ENCODE results near the gene SUPT7L.

SUPT7L gene, protein sequence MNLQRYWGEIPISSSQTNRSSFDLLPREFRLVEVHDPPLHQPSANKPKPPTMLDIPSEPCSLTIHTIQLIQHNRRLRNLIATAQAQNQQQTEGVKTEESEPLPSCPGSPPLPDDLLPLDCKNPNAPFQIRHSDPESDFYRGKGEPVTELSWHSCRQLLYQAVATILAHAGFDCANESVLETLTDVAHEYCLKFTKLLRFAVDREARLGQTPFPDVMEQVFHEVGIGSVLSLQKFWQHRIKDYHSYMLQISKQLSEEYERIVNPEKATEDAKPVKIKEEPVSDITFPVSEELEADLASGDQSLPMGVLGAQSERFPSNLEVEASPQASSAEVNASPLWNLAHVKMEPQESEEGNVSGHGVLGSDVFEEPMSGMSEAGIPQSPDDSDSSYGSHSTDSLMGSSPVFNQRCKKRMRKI
- 62.9 to 75.3 reads per million in 2 experiments for total RNA-seq

DNA sequence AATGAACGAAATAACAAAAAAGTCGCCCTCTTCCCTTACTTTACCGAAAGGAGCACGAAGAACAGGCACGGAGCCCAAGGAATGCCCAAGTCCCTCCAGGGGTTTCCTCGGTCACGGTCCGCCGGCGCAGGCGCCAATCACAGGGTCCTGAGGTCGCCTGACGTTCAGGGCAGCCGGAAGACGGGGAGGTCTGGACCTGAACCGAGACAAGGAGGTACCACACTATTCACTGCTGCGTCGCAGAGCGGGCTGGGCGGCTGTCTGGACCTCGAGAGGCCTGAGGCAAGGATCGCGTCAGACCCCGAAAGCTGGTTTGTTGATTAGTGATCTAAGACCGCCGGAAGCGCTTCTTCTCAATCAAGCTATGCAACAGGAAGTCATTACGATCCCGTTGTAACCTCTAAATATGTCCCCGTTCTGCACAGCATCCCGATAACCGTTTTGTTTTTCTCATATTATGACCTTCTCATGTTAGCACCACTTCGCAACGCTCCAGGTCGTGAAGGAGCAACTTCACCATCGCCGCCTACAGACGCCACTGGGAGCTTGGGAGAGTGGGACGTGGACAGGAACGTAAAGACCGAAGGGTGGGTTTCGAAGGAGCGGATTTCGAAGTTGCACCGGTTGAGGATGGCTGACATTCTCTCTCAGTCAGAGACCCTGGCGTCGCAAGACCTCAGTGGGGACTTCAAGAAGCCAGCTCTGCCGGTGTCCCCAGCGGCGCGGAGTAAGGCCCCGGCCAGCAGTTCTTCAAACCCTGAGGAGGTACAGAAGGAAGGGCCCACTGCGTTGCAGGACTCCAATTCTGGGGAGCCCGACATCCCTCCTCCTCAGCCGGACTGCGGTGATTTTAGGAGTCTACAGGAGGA, at the start of gene SUPT7L, which contains the start of gene SLC4A1AP:
Gene SUPT7L (minus strand): TSS at position 330 of the 869 bp plus-strand sequence. CDS start 1,422 bp downstream, outside the sequence.
Gene SLC4A1AP (plus strand): TSS at position 605 of the 869 bp plus-strand sequence. CDS start 26 bp downstream, at position 631.
- DNase-seq (ENCODE audit: low read depth), result peak; percentile 54

DNA sequence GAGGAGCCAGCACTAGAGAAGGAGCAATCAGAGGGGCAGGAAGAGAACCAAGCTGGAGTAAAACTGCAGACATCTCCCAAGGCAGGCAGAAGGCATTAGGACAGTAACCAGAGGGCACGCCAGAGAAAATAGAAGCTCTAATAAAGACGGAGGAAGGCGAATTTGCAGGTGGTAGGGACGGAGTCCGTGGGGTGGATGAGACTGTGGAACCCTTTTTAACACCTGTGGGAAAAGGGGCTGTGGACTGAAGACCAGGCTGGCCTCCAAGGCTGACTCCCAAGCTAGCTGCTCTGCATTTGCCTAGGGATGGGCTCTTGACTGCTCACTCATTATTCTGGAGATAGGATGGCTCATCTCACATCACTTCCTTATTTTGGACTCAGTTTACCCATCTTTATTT, 49.8 kb upstream of the SUPT7L start:
- no peak for DNase-seq (ENCODE audit: low read depth)

DNA sequence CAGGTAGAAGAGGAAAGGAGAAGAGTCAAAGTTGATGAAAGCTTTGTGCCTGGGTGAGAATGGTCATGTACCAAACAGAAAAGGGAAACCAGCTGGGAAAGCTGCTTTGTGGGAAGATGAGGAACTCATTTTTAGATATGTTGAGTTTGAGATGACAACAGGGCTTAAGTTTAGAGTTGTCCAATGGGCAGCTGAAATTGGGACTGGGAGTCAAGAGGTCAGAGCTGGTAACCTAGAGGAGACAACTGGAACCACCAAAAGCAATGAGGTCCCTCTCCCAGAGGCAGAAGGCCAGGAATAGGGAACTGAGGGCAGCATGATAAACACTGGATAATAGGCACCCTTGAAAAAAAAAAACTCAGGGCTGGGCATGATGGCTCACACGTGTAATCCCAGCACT, 49.1 kb upstream of the SUPT7L start:
- no peak for DNase-seq (ENCODE audit: low read depth)

DNA sequence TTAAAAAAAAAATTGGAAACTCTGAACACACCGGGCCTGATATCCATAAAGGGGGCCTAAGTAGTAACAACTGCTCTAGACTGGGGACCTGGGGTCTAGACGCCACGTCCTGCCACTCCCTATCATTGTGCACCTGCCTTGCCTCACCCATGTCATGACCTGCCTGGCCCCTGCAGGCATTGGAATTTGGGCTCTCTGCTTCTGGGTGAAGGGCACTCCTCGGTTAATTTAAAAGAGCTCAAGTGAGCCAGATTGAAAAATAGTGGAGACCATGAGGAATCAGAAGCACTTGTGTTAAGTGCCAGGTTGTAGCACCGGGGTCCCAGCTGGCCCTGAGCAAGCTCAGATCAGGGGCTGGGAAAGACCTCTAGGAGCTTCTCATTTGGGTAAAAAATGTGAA, 48.4 kb upstream of the SUPT7L start:
- no peak for DNase-seq (ENCODE audit: low read depth)

DNA sequence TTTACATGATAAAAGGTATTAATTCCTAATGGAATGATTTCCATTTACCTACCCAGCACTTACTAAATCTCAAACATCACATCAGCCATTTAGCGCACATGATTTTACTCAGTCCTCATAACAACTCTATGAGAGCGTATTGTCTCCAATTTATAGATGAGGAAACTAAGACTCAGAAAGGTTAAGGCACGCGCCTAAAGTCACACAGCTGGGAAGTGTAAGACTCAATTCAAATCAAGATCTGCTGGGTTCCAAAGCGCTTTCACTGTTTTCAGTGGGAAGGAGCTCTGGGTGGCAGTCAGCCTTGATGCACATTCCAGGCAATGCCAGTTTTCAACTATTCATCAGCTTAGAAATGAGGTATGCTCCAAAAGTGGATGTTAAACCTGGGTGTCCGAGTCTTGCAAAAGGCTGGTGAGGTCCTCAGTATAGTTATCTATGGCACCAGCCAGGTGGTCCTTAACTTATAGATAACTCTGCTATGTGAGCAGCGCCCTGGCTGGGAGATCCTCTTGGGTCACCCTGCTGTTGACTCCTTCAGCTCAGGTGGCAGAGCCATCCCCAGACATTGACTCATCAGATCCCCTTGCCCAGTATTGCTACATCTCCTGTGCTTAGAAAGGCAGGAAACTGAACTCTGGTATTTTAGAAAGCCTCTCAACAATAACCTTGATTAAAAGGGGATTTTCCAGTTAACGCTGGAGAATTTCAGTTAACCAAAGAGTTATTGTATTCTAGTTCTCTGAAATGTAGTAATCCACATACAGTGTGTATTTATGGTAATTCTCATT, 47.4 kb upstream of the SUPT7L start:
- DNase-seq (ENCODE audit: low read depth), result no peak

DNA sequence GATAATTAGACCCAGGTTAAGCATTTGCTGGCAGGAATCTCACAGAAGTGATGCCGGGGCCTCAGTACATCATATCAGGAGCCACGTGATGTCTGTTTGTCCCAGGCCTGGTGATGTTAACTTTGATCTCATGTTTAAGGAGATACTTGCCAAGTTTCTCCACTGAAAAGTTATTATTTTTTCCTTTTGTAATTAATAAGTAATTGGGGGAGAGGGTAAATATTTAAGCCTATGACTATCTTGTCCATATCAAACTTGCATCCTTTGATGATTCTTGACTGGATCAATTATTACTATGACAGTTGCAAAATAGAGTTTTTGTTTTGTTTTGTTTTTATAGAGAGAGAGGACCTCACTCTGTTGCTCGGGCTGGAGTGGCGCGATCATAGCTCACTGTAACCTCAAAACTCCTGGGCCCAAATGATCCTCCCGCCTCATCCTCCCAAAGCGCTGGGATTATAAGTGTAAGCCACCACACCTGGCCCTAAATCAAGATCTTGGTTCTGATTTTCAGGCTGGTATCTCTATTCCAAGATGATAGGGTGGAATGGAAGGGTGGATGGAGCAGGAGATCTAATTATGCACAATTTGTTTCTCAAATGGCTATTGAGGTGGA, 46.7 kb upstream of the SUPT7L start:
- no peak for DNase-seq (ENCODE audit: low read depth)

DNA sequence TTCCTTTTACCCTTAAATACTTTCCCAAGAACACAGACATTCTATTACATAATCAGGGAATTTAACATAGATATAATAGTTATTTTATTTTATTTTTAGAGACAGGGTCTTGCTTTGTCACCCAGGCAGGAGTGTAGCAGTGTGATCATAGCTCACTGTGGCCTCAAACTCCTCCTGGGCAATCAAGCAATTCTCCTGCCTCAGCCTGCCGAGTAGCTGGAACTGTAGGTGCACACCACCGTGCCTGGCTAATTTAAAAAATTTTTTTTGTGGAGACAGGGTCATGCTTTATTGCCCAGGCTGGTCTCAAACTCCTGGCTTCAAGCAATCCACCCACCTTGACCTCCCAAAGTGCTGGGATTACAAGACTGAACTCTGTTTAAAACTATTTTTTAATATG, 45.9 kb upstream of the SUPT7L start:
- no peak for DNase-seq (ENCODE audit: low read depth)

DNA sequence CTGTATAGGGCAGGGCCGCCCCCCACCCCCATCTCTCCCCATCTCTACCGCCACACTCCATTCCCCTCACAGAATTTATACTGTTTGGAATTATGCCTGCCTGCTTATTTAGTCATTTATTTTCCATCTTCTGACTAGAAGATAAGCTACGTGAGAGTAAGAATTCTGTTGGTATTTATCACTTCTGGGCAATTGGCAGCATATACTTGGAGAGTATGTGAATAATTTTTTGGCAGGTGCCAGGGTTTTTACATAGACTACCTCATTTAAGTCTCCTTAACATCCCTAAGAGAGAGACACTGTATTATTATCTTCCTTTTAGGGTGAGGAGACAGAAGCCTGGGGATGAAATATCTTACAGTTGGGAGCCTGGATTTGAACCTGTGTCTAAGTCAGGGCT, 45.3 kb upstream of the SUPT7L start:
- DNase-seq (ENCODE audit: low read depth), result no peak

DNA sequence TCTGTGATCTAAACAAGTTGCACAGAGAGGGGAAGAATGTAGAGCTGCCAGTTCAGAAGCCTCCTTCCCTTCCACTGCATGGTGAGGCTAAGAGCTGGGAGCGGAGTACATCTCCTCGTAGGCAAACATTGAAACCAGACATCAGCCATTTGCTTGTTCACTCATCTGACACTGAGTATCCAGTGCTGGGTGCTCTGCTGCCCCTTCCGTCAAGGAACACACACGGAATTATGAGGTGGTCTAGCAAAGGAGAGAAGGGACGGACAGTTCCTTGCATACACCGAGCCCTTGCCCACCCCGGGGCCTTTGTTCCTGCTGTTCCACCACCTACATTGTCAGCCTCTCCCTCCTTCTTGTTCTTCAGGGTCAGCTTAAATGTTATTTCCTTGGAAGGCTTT, 44.8 kb upstream of the SUPT7L start:
- DNase-seq (ENCODE audit: low read depth), result no peak

DNA sequence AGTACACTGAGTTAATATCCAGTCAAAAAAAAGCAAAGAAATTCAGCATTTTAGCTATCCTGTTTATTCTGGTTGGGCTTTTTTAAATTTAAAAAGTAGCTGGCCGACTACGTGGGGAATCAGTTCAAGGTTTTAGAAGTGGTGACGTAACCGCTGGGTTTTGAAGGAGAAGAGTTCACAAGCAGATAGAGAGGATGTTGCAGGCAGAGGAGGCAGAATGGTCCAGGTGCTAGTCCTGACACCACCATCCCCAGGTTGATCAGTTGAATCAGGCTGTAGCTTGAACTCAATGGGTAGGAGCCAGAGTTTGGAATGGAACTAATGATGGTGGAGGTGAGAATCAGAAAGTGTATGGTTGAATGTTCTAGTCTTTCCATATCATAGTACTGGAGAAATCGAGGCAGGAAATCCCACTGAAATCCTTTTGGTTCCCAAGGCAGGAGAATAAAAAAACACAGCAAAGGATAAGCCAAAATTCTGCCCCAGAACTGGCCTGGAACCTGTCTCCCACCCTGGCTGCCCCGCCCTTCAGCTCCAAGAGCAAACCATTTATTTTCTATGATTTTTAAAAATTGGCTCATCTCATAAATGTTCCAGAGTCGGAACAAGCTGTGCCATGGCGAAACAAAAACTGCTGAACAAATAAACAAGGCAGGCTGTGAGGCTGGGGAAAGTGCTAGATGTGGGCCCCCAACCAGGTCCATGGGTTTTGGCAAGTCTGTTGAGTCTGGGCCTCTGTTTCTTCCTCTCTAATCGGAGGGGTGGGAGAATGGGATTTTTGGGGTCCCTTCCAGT, 44.2 kb upstream of the SUPT7L start:
- no peak for DNase-seq (ENCODE audit: low read depth)

DNA sequence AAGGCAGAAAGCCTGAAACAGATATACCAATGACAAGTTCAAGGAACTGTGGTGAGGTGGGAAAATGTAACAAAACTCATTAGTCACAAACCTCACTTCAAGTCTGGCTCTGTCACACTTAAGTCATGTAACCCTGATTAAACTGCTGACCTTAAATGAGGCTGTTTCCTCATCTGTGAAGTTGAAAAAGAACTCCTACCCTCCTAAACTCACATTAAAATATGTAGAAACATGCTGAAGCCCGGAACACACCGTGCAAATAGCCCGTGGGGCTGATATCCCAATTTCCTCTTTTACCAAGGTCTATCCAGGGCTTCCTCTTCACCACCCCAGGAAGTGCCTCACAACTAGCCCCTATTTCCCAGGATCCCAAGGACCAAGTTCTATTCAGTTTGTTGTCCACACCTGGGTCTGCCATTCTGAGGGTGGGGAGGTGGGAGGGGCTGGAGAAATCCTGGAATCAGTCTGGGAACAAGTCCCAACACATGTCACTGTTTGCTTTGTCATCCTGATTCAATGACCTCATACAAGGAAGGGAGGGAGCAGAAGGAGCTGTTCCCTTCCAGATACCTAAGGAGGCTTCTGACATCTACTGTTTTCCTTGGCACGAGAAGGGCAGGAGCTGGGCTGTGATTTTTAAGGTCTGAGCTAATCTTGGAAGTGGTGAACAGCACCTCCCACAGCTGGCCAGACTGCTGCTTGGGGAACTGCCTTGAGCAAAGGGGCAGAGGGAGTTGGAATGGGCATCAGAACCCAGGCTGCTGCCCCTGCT, 42.6 kb upstream of the SUPT7L start:
- no peak for DNase-seq (ENCODE audit: low read depth)

DNA sequence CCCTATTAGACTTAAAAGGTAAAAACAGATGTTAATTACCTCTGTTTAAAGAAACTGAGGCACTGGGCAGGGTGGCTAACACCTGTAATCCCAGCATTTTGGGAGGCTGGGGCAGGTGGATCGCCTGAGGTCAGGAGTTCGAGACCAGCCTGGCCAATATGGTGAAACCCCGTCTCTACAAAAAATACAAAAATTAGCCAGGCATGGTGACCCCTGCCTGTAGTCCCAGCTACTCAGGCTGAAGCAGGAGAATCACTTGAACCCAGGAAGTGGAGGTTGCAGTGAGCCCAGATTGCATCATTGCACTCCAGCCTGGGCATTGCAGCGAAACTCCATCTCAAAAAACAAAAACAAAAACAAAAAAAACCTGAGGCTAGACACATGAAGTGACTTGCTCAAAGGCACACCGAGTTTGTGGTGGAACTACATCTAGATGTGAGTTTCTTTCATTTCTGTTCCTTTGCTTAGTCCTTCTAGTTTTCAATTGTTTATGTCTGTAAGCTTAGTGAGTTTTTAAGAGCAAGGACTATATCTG, 41.0 kb upstream of the SUPT7L start:
- no peak for DNase-seq (ENCODE audit: low read depth)

DNA sequence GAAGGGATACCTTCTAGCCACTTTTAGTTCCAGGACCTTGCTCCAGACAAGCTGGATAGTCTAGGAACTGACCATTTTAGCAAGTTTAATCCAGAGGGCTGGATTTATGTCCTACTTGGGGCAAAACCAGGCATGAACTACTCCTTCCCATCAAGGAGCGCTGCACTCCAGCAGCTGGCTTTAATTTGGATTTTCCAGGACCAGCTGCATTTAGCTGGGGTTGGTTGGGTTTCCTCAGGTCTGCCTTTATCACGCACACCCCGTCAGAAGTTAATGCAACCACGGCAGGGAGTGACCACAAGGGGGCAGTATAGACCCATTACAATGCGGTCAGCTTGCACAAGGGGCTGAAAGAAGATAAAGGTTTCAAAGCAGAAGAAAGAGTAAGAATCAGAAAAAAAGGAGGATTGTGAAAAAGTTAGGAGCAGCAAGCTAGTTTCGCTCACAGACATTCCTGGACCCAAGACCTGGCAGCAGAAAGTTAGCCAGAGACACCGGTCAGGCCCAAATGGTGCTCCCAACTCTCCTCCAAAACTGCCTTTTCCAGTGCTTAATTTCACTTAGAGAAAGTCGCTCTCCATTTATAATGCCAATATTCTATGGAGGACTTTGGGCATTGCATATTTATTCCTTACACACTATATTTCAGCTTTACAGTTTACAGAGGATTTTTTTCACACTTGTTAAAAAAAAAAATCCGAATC, 40.4 kb upstream of the SUPT7L start:
- peak; percentile 68 for DNase-seq (ENCODE audit: low read depth)

DNA sequence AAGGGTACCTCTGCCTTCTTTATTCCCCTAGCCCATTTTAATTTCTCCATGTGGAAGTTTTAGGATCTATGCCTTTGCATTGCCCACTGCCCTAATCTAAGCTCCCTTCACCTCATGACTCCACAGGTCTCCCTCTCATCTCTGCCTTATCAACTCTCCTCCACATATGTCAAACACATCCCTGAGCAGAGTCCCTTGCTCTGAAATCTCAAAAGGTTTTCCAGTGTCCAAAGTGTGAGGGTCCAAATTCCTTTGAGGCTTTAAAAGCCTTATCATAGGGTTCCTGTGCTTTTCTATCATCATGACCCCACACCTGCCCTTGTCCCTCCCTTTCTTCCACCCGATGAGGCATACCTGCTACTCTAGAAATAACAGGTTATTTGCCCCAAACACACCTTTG, 38.9 kb upstream of the SUPT7L start:
- no peak for DNase-seq (ENCODE audit: low read depth)

DNA sequence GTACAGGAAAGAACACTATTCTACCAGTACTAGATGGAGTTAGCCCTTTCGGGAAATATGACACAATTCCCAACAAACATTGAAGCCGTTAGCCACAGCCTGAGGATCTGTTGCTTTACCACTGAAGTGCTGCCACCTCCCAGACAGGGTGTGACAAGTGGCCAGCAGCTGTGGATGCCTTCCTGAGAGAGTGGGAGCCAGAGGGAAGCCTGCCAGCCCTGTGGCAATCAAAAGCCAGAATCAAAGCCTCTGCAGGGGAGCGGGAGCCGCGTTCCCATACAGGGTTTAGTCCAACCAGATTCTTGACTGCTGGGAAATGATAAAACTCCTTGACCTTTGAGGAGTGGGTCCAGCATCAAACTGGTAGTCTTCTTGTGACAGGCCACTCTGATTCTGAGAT, 38.3 kb upstream of the SUPT7L start:
- no peak for DNase-seq (ENCODE audit: low read depth)

DNA sequence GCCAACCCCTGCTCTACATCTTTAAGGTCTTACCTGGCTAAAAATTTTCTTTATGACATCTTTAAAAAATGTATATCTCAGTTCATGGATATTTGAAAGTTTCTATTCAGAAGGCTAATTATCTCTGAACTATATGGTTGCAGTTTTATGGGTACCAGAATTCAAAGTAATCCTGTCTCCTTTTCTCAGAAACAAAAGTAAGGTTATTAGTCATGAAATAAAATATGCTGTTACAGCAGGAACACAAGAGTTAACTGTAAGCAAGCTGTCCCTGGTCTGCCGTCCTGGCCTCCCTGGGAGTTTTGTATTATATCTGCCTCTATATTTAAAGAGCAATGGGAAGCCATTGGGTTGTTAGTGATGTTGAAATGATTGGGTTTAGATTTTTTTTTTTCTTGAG, 34.2 kb upstream of the SUPT7L start:
- DNase-seq (ENCODE audit: low read depth), result no peak

DNA sequence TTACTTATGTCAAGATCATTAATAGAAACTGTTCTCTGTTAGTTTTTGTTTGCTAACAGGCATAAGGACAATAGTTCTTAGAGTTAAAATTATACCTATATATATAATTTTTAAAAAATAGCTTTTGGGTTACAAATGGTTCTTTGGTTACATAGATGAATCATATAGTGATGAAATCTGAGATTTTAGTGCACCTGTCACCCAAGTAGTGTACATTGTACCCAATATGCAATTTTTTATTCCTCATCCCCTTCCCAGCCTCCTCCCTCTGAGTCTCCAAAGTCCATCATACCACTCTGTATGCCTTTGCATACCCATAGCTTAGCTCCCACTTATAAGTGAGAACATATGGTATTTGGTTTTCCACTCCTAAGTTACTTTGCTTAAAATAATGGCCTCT, 26.6 kb upstream of the SUPT7L start:
- no peak for DNase-seq (ENCODE audit: low read depth)

DNA sequence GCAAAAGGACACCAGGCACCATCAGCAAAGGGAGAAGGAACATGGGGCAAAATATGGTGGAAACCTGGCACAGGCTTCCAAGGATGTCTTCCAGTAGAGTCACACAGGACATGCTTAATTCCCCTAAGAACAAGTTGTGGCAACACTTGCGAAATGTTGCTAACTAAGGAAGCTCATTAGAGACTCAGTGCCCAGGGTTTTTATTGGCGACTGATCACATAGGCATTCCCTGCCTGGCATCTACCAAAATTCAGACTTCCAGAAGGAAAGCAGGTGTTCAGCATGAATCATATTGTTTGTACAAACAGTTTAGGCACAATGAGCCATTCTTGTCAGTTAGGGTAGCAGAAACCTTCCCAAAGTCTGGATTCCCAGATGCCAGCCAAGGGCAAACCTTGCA, 26.0 kb upstream of the SUPT7L start:
- no peak for DNase-seq (ENCODE audit: low read depth)

DNA sequence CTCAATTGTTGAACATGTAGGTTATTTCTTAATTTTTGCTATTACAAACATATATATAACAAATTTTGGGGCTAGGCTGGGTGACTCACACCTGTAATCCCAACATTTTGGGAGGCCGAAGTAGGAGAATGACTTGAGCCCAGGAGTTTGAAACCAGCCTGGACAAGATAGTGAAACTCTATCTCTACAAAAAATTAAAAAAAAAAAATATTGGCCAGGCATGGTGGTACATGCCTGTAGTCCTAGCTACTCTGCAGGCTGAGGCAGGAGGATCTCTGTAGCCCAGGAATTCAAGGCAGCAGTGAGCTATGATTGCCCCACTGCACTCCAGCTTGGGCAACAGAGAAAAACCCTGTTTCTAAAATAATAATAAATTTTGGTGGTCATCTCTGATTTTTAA, 23.8 kb upstream of the SUPT7L start:
- no peak for DNase-seq (ENCODE audit: low read depth)
